H1 (cell line): ENCODE results near the gene PJVK. TPM values are rescaled to one million over a fixed set of nuclear protein-coding genes. Genes with fewer than 3 reads are reported as not detected.

Experiments used
- CBX8 ChIP-seq: fragments of 300-800, 300-1000 bp; sonication (generic); IDR thresholded peaks from 2 replicates; pipeline ENCODE4 v1.7.1; 2016; ENCODE audit warnings: low read depth, low read length, borderline replicate concordance
- CTCF ChIP-seq, 3 experiments: IDR thresholded peaks; 1 replicate in 2 of 3; 2 replicates in 1 of 3; pipeline versions ENCODE4 v1.5.1 to v1.6.1; 2011; ENCODE audit warnings: low read length in 3 of 3, mild to moderate bottlenecking in 3 of 3, inconsistent platforms in 2 of 3, low read depth in 1 of 3, moderate library complexity in 1 of 3; ENCODE audit not compliant: insufficient read depth in 1 of 3; ENCODE audit errors: control extremely low read depth in 1 of 3
- HDAC2 ChIP-seq, 2 experiments: fragments of 300-600 bp in 1 of 2; sonication (generic) in 1 of 2; IDR thresholded peaks; 2 replicates each; pipeline ENCODE4 v1.6.1; 2011 to 2012; ENCODE audit warnings: low read depth in 2 of 2, low read length in 2 of 2, mild to moderate bottlenecking in 2 of 2, moderate library complexity in 2 of 2, borderline replicate concordance in 1 of 2, inconsistent platforms in 1 of 2
- SIN3A ChIP-seq, 2 experiments: IDR thresholded peaks in 1 of 2; conservative IDR thresholded peaks in 1 of 2; 2 replicates each; pipeline ENCODE4 v1.6.1; 2011 to 2012; ENCODE audit warnings: low read length in 2 of 2, improper control_type of control experiment in 1 of 2, low read depth in 1 of 2, mild to moderate bottlenecking in 1 of 2
- SUZ12 ChIP-seq: fragments of 200-600 bp; sonication (generic); IDR thresholded peaks from 2 replicates; pipeline ENCODE4 v1.6.1; 2012; ENCODE audit warnings: mild to moderate bottlenecking, inconsistent platforms, low read length, moderate library complexity, mixed read lengths
- polyA plus RNA-seq, 7 experiments: library from polyadenylated mRNA; depleted of rRNA in 3 of 7; stranded (reverse) in 5 of 7; unstranded in 2 of 7; fragments of >200 nt in 5 of 7; fragments of 200-250 nt in 2 of 7; gene quantifications; 1 replicate in 5 of 7; 2 replicates in 1 of 7; 4 replicates in 1 of 7; pipeline versions ENCODE4 v1.2.1 to v1.2.3, GENCODE V29; 2011 to 2013; ENCODE audit warnings: missing spikeins in 2 of 7, mixed read lengths in 2 of 7
- total RNA-seq: library from RNA; stranded (reverse); fragmentation: NEBNext Ultra II Directional; extraction: Animal tissue kit (Norgen Biotek cat#: 25700); gene quantifications from 2 replicates; pipeline ENCODE4 v1.2.1, GENCODE V29; 2021
- TF ChIP-seq, protein P1 (sequence below): fragments of 300-600 bp; sonication (generic); IDR thresholded peaks from 2 replicates; pipeline ENCODE4 v1.7.1; 2012; ENCODE audit warnings: low read length, moderate library complexity, mild to moderate bottlenecking, inconsistent platforms; ENCODE audit not compliant: insufficient replicate concordance

PJVK gene
- total and polyA plus RNA-seq, 2 of the 8 experiments (the other 6 are each of a cell fraction or from before 2014, with no cell fraction given), result 2.4 to 2.8 TPM

GRCh38 chr2:178418426-178418825 is 32.8 kb upstream of the PJVK start (continued):
- TF ChIP-seq CTCF (IDR thresholded peaks at IDR 0.05; ENCODE audit: control extremely low read depth in 1 of 3, insufficient read depth in 1 of 3, low read depth in 1 of 3, low read length in 3 of 3) (no peak), CBX8 (no peak), SUZ12 (no peak), HDAC2 (IDR thresholded peaks at IDR 0.05; ENCODE audit: borderline replicate concordance in 1 of 2, low read depth in 2 of 2, low read length in 2 of 2) (no peak), SIN3A (conservative IDR thresholded peaks at IDR 0.05 in 1 of 2, IDR thresholded peaks at IDR 0.05 in 1 of 2; ENCODE audit: low read depth in 1 of 2, low read length in 2 of 2) (no peak)
- TF ChIP-seq, protein P1, sequence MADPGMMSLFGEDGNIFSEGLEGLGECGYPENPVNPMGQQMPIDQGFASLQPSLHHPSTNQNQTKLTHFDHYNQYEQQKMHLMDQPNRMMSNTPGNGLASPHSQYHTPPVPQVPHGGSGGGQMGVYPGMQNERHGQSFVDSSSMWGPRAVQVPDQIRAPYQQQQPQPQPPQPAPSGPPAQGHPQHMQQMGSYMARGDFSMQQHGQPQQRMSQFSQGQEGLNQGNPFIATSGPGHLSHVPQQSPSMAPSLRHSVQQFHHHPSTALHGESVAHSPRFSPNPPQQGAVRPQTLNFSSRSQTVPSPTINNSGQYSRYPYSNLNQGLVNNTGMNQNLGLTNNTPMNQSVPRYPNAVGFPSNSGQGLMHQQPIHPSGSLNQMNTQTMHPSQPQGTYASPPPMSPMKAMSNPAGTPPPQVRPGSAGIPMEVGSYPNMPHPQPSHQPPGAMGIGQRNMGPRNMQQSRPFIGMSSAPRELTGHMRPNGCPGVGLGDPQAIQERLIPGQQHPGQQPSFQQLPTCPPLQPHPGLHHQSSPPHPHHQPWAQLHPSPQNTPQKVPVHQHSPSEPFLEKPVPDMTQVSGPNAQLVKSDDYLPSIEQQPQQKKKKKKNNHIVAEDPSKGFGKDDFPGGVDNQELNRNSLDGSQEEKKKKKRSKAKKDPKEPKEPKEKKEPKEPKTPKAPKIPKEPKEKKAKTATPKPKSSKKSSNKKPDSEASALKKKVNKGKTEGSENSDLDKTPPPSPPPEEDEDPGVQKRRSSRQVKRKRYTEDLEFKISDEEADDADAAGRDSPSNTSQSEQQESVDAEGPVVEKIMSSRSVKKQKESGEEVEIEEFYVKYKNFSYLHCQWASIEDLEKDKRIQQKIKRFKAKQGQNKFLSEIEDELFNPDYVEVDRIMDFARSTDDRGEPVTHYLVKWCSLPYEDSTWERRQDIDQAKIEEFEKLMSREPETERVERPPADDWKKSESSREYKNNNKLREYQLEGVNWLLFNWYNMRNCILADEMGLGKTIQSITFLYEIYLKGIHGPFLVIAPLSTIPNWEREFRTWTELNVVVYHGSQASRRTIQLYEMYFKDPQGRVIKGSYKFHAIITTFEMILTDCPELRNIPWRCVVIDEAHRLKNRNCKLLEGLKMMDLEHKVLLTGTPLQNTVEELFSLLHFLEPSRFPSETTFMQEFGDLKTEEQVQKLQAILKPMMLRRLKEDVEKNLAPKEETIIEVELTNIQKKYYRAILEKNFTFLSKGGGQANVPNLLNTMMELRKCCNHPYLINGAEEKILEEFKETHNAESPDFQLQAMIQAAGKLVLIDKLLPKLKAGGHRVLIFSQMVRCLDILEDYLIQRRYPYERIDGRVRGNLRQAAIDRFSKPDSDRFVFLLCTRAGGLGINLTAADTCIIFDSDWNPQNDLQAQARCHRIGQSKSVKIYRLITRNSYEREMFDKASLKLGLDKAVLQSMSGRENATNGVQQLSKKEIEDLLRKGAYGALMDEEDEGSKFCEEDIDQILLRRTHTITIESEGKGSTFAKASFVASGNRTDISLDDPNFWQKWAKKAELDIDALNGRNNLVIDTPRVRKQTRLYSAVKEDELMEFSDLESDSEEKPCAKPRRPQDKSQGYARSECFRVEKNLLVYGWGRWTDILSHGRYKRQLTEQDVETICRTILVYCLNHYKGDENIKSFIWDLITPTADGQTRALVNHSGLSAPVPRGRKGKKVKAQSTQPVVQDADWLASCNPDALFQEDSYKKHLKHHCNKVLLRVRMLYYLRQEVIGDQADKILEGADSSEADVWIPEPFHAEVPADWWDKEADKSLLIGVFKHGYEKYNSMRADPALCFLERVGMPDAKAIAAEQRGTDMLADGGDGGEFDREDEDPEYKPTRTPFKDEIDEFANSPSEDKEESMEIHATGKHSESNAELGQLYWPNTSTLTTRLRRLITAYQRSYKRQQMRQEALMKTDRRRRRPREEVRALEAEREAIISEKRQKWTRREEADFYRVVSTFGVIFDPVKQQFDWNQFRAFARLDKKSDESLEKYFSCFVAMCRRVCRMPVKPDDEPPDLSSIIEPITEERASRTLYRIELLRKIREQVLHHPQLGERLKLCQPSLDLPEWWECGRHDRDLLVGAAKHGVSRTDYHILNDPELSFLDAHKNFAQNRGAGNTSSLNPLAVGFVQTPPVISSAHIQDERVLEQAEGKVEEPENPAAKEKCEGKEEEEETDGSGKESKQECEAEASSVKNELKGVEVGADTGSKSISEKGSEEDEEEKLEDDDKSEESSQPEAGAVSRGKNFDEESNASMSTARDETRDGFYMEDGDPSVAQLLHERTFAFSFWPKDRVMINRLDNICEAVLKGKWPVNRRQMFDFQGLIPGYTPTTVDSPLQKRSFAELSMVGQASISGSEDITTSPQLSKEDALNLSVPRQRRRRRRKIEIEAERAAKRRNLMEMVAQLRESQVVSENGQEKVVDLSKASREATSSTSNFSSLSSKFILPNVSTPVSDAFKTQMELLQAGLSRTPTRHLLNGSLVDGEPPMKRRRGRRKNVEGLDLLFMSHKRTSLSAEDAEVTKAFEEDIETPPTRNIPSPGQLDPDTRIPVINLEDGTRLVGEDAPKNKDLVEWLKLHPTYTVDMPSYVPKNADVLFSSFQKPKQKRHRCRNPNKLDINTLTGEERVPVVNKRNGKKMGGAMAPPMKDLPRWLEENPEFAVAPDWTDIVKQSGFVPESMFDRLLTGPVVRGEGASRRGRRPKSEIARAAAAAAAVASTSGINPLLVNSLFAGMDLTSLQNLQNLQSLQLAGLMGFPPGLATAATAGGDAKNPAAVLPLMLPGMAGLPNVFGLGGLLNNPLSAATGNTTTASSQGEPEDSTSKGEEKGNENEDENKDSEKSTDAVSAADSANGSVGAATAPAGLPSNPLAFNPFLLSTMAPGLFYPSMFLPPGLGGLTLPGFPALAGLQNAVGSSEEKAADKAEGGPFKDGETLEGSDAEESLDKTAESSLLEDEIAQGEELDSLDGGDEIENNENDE, result no peak
- TF ChIP-seq, all 59 proteins: peak for 0
